GM04504 (cell line): ENCODE data around the gene TSPAN12.
"Not testable (repeated sequence)": the region's sequence is repeated elsewhere in the genome, so short reads cannot be mapped to it uniquely, and the experiment has no call there.

ENCODE experiments used
- DNase-seq: peaks from one replicate; pipeline ENCODE4 v3.0.0-alpha.2; 2012; ENCODE audit warnings: low read depth

TSPAN12 gene

DNA sequence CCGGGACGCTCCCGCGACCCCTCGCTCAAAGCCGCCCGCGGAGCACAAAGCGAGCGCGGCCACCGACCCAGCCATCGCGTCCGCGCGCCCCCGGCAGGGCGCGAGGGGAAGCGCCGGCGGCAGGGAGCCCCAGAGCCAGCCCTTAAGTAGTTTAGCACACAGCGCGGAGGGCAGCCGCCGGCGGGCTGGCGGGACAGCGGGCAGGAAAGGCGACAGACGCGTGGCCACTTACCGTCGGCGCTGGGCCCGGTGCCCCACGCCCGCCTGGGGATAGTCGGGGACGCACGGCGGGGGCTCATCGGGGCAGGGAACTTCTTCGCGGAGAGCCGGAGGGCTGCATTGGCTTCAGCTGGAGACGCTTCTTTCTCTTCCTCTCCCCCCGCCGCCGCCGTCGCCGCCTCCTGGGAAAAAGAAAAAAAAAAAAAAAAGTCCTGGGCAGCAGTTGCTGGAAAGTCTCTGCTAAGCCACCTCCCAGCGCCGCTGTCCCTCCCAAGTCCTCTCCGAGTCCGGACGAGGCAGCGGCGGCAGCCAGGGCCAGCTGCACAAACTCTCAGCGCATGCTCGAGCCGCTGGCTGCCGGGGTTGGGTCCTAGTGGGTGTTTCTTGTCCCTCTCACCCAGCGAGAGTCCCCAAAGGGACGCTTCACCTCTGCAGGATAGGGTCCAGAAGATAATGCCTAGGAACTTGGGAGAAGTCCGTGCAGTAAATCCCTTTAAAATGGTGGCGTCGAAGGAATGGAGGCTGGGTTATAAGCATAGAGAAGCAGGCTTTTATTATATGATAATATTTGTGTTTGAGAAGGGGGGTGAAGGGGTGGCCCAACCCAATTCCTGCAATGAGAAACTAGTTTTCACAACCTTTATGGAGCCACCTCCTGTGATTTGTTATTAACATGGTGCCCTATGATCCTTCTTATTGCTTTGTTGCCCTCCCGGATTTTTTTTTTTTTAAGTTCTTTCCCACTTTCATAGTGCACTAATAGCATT is at the start of gene TSPAN12:
Gene TSPAN12 (minus strand): TSS at position 557 of the 986 bp plus-strand sequence. CDS start 1,381 bp downstream, outside the sequence.
- peak; percentile 20 for DNase-seq

DNA sequence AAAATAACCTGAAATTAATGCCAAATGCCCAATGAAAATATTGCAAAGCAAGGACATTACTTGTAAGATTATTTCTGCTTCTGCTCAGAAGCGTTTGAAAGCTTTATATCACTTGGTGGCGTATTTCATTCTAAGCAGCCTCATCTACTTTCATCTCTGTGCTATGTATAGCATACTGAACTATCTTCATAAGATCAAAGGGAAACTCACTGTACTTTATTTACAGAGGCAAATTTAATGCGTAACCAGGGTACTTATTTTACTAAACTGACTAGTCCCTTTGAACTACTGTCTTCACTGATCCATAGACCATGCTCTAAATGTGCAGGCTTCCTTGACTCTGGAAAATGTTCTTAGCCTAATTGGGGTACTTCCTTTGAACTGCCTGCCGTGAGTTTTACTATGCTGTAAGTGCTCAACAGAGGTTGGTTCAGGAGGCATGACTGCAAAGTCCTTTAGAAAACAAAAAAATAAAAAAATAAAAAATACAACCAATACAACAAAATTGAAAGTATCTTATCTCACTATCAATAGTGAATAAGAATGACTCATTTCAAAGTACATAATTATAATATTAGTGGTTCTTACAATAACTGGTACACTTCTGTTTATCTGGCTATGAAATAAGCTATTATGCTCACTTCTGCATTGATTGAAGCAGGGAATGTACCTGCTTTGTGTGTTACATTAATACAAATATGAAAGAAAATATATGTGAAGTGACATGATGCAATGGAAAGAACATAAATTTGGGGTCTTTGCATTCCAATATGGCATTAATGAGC is 41.0 kb upstream of the TSPAN12 start:
- no peak for DNase-seq

DNA sequence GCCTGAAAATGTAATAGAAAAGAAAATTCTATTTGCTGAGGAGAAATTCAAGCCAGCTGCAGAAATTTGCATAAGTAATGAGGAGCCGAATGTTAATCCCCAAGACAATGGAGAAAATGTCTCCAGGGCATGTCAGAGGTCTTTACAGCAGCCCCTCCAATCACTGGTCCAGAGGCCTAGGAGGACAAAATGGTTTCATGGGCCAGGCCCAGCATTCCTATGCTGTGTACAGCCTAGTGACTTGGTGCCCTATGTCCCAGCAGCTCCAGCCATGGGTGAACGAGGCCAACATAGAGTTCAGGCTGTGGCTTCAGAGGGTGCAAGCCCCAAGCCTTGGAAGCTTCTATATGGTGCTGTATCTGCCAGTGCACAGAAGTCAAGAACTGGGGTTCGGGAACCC is 37.3 kb upstream of the TSPAN12 start:
- not testable (repeated sequence) for DNase-seq

DNA sequence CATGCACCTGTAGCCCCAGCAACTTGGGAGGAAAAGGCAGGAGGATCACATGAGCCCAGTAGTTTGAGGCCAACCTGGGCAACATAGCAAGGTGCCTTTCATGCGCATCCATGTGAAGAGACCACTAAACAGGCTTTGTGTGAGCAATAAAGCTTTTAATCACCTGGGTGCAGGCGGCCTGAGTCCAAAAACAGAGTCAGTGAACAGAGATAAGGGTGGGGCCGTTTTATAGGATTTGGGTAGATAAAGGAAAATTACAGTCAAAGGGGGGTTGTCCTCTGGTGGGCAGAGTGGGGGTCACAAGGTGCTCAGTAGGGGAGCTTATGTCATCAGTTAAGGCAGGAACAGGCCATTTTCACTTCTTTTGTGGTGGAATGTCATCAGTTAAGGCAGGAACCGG is 27.7 kb upstream of the TSPAN12 start:
- not testable (repeated sequence) for DNase-seq

GRCh38 chr7:120877701-120878100 is 19.8 kb upstream of the TSPAN12 start:
- DNase-seq, result no peak

DNA sequence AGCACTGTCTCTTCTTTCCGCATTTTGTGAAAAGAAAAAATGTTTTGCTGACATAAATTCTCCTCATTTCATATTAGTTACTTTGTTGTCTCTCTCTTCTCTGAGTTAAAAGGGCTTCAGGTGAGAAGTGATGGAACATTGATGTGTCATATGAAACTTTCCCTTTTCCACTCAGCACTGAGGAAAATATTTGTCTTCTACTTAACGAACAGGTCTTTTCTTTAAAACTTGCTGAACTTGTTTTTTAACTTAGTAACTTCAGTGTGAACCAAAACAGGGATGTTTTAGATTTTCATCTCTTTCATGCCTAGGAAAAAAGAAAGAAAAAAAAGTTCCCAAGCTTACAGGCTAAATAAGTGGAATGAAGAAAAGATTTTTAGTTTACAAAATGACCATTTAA is 19.0 kb upstream of the TSPAN12 start:
- no peak for DNase-seq

- no peak for DNase-seq
Observed at GRCh38 chr7:120874722-120875121, 16.8 kb upstream of the TSPAN12 start.

DNA sequence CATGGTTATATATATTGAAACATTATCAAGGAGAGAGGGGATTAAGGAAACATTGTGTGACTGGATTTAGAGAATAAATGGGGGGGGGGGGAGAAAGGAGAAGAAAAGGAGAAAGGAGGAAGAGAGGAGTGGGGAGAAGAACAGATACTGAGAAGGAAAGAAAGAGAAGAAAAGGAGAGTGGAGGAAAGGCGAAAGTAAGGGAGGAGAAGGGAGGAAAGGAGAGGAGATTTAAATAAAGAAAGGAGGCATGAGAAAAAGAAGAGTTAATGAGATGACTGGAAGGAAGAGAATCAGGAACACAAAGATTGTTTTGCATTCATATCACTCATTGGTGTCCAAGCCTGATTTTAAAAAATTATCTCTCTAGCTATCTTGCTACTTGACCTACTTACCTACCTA is 16.1 kb upstream of the TSPAN12 start:
- DNase-seq, result no peak

GRCh38 chr7:120873401-120873800 is 15.5 kb upstream of the TSPAN12 start:
- DNase-seq, result no peak

DNA sequence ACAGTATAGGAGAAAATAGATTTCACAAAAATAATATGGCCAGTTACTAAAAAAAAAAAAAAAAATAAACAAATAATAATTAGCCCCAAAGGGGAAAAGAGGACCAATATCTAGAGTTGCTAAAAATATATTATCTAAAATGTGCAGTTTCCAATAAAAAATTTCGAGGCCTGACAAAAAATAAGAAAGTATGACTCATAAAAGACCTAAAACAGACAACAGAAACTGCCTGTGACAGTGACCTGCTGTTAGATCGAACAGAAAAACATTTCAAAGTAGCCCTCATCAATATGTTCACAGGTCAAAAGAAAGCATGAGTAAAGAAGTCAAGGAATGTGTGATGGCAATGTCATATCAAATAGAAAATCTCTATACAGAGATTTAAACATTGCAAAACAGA is 11.8 kb upstream of the TSPAN12 start:
- DNase-seq, result no peak

DNA sequence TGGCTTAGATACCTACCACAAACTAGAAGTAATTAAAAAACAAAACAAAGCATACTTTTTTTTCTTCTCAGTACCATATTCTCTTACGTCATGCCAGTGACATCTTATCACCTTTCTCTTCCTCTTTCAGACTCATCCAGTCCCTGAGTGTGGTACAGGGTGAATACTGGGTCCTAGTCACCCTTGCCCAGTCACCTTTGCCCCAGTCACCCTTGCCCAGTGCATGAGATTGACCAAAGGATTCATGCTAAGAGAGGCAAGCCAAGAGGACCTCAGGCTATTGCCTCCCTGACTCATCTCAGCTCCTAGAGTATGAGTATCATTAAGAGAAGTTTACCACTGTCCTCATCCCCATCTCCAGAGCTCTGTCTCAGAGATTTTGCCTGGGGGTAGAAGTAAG is 10.0 kb upstream of the TSPAN12 start:
- no peak for DNase-seq

DNA sequence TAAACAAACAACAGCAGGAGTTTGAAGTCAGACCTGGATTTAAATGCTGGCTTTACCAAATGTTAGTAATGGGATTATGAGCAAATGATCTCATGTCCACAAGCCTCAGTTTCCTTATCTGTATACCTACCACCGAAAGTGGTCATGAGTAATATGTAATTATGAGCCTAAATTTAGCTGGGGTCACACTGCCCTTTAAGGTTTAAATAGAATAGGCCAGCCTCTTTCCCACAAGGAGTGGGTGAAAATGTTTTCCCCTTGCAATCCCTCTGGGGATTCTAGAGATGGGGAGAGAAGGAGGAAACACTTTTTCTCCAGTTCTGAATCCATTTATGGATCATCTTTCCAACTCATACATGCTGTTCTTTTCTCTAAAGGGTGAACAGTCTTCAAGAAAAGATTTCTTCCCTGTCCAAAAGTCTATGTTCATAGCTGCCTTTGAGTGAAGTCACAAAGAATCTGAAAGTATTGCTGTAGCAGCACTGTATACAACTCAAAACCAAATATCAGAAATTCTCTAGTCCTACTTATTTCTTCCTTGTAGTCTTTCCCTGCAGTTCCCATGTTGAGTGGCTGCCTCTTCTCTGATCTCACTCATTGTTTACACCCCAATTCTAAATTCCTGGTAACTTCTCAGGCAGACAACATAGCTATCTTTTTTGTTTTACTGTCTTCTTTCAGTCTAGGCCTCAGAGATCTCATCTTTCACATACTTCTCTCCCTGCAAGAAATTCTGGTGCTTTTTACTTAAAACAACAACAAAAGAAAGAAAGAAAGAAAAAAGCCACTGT is 7.4 kb upstream of the TSPAN12 start:
- DNase-seq, result no peak

DNA sequence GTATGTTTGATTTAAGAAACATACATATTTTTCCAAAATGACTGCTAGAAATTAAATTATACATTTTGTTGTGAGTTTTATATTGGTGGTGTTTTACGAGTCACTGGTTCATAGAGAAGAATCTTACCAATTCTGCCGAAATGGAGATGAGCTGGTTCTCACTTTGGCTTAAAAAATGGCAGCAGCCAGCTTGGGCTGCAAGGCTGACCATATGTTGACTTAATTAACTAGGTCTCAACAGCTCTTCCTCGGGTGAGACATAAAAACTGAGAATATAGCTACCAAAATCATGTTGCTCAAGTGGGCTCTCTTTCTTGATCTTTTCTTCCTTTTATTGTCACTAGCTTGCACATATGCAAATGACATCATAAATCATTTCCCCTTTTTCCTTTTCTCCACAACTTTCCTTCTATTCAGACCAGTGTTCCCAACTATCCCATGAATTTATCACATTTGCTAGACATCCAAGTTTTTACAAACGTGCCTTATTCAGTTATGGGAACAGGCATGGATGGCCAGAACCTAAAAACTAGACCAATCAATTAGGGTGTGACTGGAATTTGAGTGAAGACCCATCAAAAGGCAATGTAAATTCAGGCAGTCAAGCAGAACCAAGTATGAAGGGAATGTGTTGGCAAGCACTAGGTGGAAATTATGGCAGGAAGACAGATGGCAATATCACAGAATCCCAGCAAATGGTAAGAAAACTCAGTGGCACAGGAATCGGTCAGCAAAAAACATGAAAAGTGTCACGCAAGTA is 6.4 kb upstream of the TSPAN12 start:
- DNase-seq, result no peak

DNA sequence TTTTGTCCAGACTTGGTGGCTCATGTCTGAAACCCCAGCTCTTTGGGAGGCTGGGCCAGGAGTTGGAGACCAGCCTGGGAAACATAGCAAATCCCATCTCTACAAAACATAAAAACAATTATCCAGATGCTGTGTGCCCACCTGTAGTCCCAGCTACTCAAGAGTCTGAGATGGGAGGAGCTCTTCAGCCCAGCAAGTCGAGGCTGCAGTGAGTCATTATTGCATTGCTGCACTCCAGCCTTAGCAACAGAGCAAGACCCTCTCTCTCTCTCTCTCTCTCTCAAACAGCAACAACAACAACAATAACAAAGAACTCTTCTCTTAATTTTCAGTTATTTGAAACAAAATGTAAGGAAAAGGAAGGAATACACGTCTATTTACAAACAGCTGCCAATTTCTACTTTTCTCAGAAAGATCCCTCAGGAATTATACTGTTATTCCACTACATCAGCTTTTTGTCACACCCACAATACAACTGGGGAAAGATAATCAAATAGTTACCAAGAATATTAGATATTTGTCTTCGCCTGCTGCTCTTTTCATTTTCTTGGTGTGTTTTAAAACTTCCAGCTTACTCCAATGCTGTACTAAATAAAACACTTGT is 5.1 kb upstream of the TSPAN12 start:
- no peak for DNase-seq

DNA sequence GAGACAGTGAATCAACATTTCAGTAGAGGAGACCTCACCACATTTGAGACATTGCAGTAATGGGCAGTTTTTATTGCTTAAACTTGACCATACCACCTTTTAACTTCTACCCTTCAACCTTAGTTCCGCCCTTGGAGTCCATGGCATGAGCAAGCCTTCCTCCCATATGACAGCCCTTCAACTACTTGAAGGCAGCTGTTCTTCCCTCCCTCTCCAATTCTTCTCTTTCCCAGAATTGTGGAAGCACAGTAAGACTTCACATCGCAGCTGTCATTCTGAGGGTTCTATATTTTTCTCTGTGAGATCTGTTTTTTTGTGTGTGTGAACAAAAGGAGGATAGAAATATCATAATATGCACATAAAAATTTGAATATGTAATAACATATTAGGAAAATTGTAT is 2.2 kb upstream of the TSPAN12 start:
- DNase-seq, result no peak

GRCh38 chr7:120859459-120859858 is 1.5 kb upstream of the TSPAN12 start:
- DNase-seq, result no peak

DNA sequence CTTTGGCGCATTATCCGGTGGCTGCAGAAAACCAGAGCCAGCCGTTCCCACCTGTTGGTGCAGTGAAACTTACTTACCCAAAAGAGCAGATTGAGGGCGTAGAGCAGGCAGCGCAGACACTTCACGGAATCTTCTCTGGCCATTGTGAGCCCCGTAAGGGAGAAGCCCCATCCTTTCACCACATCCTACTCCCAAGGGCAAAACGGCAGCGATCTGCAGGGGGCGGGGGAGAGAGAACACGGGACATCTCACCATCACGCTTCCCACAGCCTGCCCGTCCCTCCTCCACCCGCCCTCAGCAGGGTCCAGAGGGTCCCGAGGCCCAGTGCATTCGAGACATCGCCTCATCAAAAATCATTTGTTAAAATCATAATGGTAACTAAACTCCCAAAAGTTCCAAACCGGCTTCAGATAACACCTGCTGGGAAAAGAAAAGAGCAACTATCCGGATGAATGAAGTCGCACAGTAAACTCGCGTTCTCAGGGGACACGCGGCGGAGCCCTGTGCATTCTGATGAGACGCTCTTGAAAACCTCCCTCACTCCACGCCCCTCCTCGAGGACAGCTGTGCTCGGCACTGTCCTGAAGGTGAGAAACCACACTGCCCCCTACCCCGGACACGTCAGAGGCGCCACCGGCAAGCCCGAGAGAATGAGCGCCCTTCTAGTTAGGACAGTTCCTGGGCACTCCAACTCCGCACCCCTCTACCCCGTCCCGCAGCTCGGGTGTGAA is 1.2 kb downstream of the TSPAN12 start:
- DNase-seq, result no peak

DNA sequence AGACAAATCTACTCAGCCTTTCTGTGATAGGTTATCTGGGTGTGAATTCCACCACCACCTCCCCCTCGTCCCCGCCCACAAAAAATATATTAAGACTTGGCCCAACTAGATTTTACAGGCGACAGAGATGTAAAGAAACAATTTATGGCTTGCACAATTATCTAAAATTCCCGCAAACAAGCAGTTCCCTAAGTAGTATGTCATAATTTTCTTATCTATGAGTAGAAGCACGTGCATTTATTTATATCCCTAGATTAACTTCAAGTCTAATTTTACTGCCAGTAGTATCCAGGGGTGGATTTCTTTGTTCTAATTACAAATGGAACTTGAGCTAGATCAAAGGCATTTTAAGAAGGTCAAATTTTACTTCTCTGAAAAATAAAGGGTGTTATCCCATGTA is 1.7 kb downstream of the TSPAN12 start:
- no peak for DNase-seq

DNA sequence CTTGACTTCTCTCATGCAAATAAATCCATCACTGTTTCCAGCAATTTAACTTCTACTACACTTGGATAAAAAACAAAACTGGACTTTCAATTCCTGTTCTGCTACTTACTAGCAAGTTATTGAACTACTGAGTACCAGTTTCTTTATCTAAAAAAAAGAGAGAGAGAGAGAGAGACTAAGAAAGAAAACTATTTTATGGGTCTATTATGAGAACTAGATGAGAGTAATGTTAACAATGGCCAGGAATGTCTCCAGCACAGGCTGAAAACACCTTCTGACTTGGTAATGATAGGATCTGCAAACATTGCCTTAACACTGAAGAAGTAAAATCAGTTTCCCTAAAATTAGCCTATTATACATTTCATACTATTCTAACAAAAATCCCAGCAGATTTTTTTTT is 5.2 kb downstream of the TSPAN12 start:
- DNase-seq, result no peak

- peak; percentile 40 for DNase-seq
Observed at GRCh38 chr7:120843109-120843508, 14.8 kb downstream of the TSPAN12 start.
